ENCODE data around the gene NAXD. TPM values are rescaled to one million over a fixed set of nuclear protein-coding genes. Genes with fewer than 3 reads are reported as not detected.

NAXD gene
- total RNA-seq, 2 donors from 2014 or later: 16.8 to 17.4 TPM

- no peak overlapping the region for H3K4me3 ChIP-seq
- no peak overlapping the region for H3K27ac ChIP-seq
- H3K36me3 ChIP-seq: peaks cover 8% of the 10 kb centered on the region
- DNase-seq (ENCODE audit: low spot score): no peak
- no peaks in the 10 kb centered on the region for H3K9me3 ChIP-seq
- TF ChIP-seq CTCF (IDR thresholded peaks at IDR 0.05): no peak
- H3K4me1 ChIP-seq: peaks cover 0 to 8% of the 10 kb centered on the region in 2 donors
- no peaks in the 10 kb centered on the region for H3K27me3 ChIP-seq
Measured at GRCh38 chr13:110649551-110649950, 34.2 kb downstream of the NAXD start.

GRCh38 chr13:110650436-110650835, 35.1 kb downstream of the NAXD start:
- no peak overlapping the region for H3K4me3 ChIP-seq
- TF ChIP-seq CTCF (IDR thresholded peaks at IDR 0.05): no peak
- no peak overlapping the region for H3K27ac ChIP-seq
- no peaks in the 10 kb centered on the region for H3K27me3 ChIP-seq
- H3K4me1 ChIP-seq: no peaks in the 10 kb centered on the region
- no peaks in the 10 kb centered on the region for H3K9me3 ChIP-seq
- peaks cover 8% of the 10 kb centered on the region for H3K36me3 ChIP-seq
- DNase-seq (ENCODE audit: low spot score): no peak

GRCh38 chr13:110651271-110651670, 35.9 kb downstream of the NAXD start:
- no peak overlapping the region for H3K27ac ChIP-seq
- no peak for DNase-seq (ENCODE audit: low spot score)

GRCh38 chr13:110651726-110652230, 36.4 kb downstream of the NAXD start:
- DNase-seq (ENCODE audit: low spot score): no peak
- Histone ChIP-seq H3K4me1 (no peaks in the 10 kb centered on the region), H3K27me3 (no peaks in the 10 kb centered on the region), H3K9me3 (no peaks in the 10 kb centered on the region), H3K27ac (no peak overlapping the region), H3K36me3 (peaks cover 8% of the 10 kb centered on the region), H3K4me3 (no peak overlapping the region)
- TF ChIP-seq CTCF (IDR thresholded peaks at IDR 0.05): no peak

More at GRCh38 chr13:110651271-110651670, 35.9 kb downstream of the NAXD start:
- no peaks in the 10 kb centered on the region for H3K4me1 ChIP-seq
- H3K9me3 ChIP-seq: no peaks in the 10 kb centered on the region
- peaks cover 8% of the 10 kb centered on the region for H3K36me3 ChIP-seq
- no peaks in the 10 kb centered on the region for H3K27me3 ChIP-seq
- TF ChIP-seq CTCF (IDR thresholded peaks at IDR 0.05): no peak
- H3K4me3 ChIP-seq: no peak overlapping the region

GRCh38 chr13:110652231-110652730, 36.9 kb downstream of the NAXD start:
- Histone ChIP-seq H3K27me3 (no peaks in the 10 kb centered on the region), H3K4me1 (no peaks in the 10 kb centered on the region), H3K4me3 (no peak overlapping the region), H3K27ac (no peak overlapping the region), H3K9me3 (no peaks in the 10 kb centered on the region), H3K36me3 (peaks cover 8% of the 10 kb centered on the region)
- no peak for TF ChIP-seq CTCF (IDR thresholded peaks at IDR 0.05)
- no peak for DNase-seq (ENCODE audit: low spot score)

- Histone ChIP-seq H3K4me1 (no peaks in the 10 kb centered on the region), H3K27me3 (no peaks in the 10 kb centered on the region), H3K36me3 (peaks cover 8% of the 10 kb centered on the region), H3K27ac (no peak overlapping the region), H3K4me3 (no peak overlapping the region), H3K9me3 (no peaks in the 10 kb centered on the region)
- no peak for TF ChIP-seq CTCF (IDR thresholded peaks at IDR 0.05)
- DNase-seq (ENCODE audit: low spot score): no peak
Measured at GRCh38 chr13:110652764-110653163, 37.4 kb downstream of the NAXD start.

Measured in right atrium auricular region (tissue), 2 donors.